Gastrocnemius medialis (tissue), 4 donors: Measurements from ENCODE around the gene MAN1C1. TPM values are rescaled to one million over a fixed set of nuclear protein-coding genes. Genes with fewer than 3 reads are reported as not detected.

Experiments
- ATAC-seq, 2 donors: fragments of 150-250 bp; one replicate each; pipeline ENCODE4 v1.9.1; 2016
- DNase-seq, 2 donors: peaks; one replicate each; pipeline ENCODE4 v3.0.0-alpha.2; 2019
- H3K27ac ChIP-seq, 4 donors: fragments of 200-600 bp; sonication (generic); 1 replicate in 1 of 4; 2 replicates in 3 of 4; pipeline ENCODE4 v1.5.1; 2016 to 2018; ENCODE audit warnings: mild to moderate bottlenecking in 2 of 4, moderate library complexity in 1 of 4
- H3K27me3 ChIP-seq, 3 donors: fragments of 200-600 bp; sonication (generic) in 2 of 3; 1 replicate in 1 of 3; 2 replicates in 2 of 3; pipeline versions ENCODE4 v1.5.1 to v1.6.0; 2016 to 2019; ENCODE audit warnings: mild to moderate bottlenecking in 1 of 3, moderate library complexity in 1 of 3
- H3K36me3 ChIP-seq, 2 donors: fragments of 200-600 bp; sonication (generic) in 1 of 2; one replicate each; pipeline ENCODE4 v1.5.1; 2017 to 2018
- H3K4me1 ChIP-seq, 2 donors: fragments of 200-600 bp; sonication (generic) in 1 of 2; one replicate each; pipeline ENCODE4 v1.5.1; 2016 to 2017; ENCODE audit warnings: mild to moderate bottlenecking in 2 of 2
- H3K4me3 ChIP-seq, 4 donors: fragments of 200-600 bp; sonication (generic) in 3 of 4; 1 replicate in 1 of 4; 2 replicates in 3 of 4; pipeline ENCODE4 v1.5.1; 2016 to 2019; ENCODE audit warnings: mild to moderate bottlenecking in 2 of 4
- H3K9me3 ChIP-seq, 3 donors: fragments of 200-600 bp; sonication (generic) in 2 of 3; 1 replicate in 1 of 3; 2 replicates in 2 of 3; pipeline ENCODE4 v1.5.1; 2016 to 2019
- CTCF ChIP-seq, 5 experiments: fragments of 450-650 bp in 3 of 5; fragments of 200-600 bp in 2 of 5; sonication (generic) in 2 of 5; IDR thresholded peaks in 4 of 5; conservative IDR thresholded peaks in 1 of 5; 1 replicate in 4 of 5; 2 replicates in 1 of 5; pipeline ENCODE4 v1.5.1; 2016 to 2019; ENCODE audit warnings: antibody characterized with exemption in 5 of 5, mild to moderate bottlenecking in 3 of 5, moderate library complexity in 3 of 5
- POLR2A ChIP-seq, 2 donors: fragments of 450-650 bp; IDR thresholded peaks; one replicate each; pipeline ENCODE4 v1.6.1; 2017; ENCODE audit warnings: antibody characterized with exemption in 2 of 2, mild to moderate bottlenecking in 2 of 2, moderate library complexity in 2 of 2
- in situ Hi-C, 4 donors: fragments of 200-750 bp; cut with MboI; loops; one replicate each; pipeline versions ENCODE4 v1.15.0 to v1.8.0; 2017; ENCODE audit warnings: low sequenced_read_pairs in 4 of 4
- intact Hi-C: fragments of 100-400 bp; cut with DNase I; formaldehyde crosslinking; loops from one replicate; pipeline ENCODE4 v1.15.1; 2023; ENCODE audit warnings: low total_unique reads
- total RNA-seq, 4 donors: library from RNA; depleted of rRNA; stranded (reverse); fragments of >200 nt; gene quantifications; one replicate each; pipeline versions ENCODE4 v1.1.0 to v1.2.3, GENCODE V29; 2016

The MAN1C1 gene
- total RNA-seq, 4 donors from 2014 or later: 2.0 to 4.4 (median 2.5) TPM

- no peaks in the 10 kb centered on the region for H3K36me3 ChIP-seq
- no peaks in the 10 kb centered on the region for H3K27me3 ChIP-seq
- intact Hi-C loops (no loop called here), in situ Hi-C loops (no loop called here)
- TF ChIP-seq POLR2A (IDR thresholded peaks at IDR 0.05) (no peak), CTCF (IDR thresholded peaks at IDR 0.05 in 4 of 5, conservative IDR thresholded peaks at IDR 0.05 in 1 of 5) (no peak)
- DNase-seq (no peak), ATAC-seq (no peak)
- H3K4me3 ChIP-seq: no peak overlapping the region
- H3K4me1 ChIP-seq: peaks cover 30 to 51% of the 10 kb centered on the region in 2 donors
- no peaks in the 10 kb centered on the region for H3K9me3 ChIP-seq
- no peak overlapping the region for H3K27ac ChIP-seq
These were observed 37.6 kb downstream of the MAN1C1 start for GRCh38 chr1:25654109-25654660.

- Histone ChIP-seq H3K36me3 (no peaks in the 10 kb centered on the region), H3K9me3 (no peaks in the 10 kb centered on the region), H3K27ac (no peak overlapping the region), H3K4me1 (peaks cover 20 to 30% of the 10 kb centered on the region in 2 donors), H3K4me3 (no peak overlapping the region), H3K27me3 (no peaks in the 10 kb centered on the region)
- no peak for TF ChIP-seq CTCF (IDR thresholded peaks at IDR 0.05 in 4 of 5, conservative IDR thresholded peaks at IDR 0.05 in 1 of 5)
- in situ Hi-C loops: no loop called here
- DNase-seq (no peak), ATAC-seq (no peak)
- intact Hi-C loops: no loop called here
These were observed 40.7 kb downstream of the MAN1C1 start for GRCh38 chr1:25657121-25657882.

GRCh38 chr1:25657883-25658760, 41.5 kb downstream of the MAN1C1 start:
- no peak for ATAC-seq
- peak overlapping the region; percentile 52 to 69 (median 68) for H3K27ac ChIP-seq
- DNase-seq: no peak
- no peaks in the 10 kb centered on the region for H3K36me3 ChIP-seq
- TF ChIP-seq CTCF (IDR thresholded peaks at IDR 0.05 in 4 of 5, conservative IDR thresholded peaks at IDR 0.05 in 1 of 5) (no peak), POLR2A (IDR thresholded peaks at IDR 0.05) (no peak)
- no peak overlapping the region for H3K4me3 ChIP-seq
- H3K27me3 ChIP-seq: no peaks in the 10 kb centered on the region
- in situ Hi-C loops: no loop called here
- peaks cover 18 to 23% of the 10 kb centered on the region in 2 donors for H3K4me1 ChIP-seq
- H3K9me3 ChIP-seq: no peaks in the 10 kb centered on the region
- intact Hi-C loops: loop anchor here (2.0 kb wide), 1 partner anchor 43 kb away; no protein-coding TSS in a partner anchor

- H3K36me3 ChIP-seq: no peaks in the 10 kb centered on the region
- no peaks in the 10 kb centered on the region for H3K9me3 ChIP-seq
- TF ChIP-seq POLR2A (IDR thresholded peaks at IDR 0.05) (no peak), CTCF (IDR thresholded peaks at IDR 0.05 in 4 of 5, conservative IDR thresholded peaks at IDR 0.05 in 1 of 5) (no peak)
- ATAC-seq (peak; percentile 98 to 100), DNase-seq (peak; percentile 74 to 91)
- intact Hi-C loops: loop anchor here (2.0 kb wide), 1 partner anchor 42 kb away; no protein-coding TSS in a partner anchor
- no peak overlapping the region for H3K4me3 ChIP-seq
- no peaks in the 10 kb centered on the region for H3K27me3 ChIP-seq
- in situ Hi-C loops: no loop called here
- H3K27ac ChIP-seq: peak overlapping the region; percentile 52 to 69 (median 68)
- peaks cover 23 to 29% of the 10 kb centered on the region in 2 donors for H3K4me1 ChIP-seq
These were observed 42.3 kb downstream of the MAN1C1 start for GRCh38 chr1:25658791-25659431.
